ENCODE measurements around the gene FAM170B.

The FAM170B gene

DNA sequence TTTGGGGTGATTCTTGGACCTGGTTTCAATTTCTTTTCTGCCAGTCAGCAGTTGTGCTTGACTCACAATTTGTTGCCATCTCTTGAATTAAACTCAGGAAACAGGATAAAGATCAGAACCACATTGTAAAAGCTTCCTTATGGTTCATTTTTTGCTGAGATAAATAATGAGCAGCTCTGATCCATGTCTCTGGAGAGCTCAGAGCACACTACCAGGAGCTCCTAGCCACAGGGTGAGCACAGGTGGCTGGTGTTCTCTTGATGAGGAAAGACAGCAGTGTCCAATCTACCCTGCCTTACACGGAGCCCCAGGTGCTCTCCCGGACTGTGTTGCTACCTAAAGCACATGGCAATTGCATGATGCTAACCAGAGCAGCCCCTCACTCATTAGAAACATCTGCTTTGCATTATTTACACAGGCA lies 17.2 kb upstream of the FAM170B start:
- DNase-seq: no peak

GRCh38 chr10:49150426-49150825 lies 16.6 kb upstream of the FAM170B start:
- no peak for DNase-seq

- DNase-seq: no peak
These were observed 16.1 kb upstream of the FAM170B start for GRCh38 chr10:49149881-49150280.

DNA sequence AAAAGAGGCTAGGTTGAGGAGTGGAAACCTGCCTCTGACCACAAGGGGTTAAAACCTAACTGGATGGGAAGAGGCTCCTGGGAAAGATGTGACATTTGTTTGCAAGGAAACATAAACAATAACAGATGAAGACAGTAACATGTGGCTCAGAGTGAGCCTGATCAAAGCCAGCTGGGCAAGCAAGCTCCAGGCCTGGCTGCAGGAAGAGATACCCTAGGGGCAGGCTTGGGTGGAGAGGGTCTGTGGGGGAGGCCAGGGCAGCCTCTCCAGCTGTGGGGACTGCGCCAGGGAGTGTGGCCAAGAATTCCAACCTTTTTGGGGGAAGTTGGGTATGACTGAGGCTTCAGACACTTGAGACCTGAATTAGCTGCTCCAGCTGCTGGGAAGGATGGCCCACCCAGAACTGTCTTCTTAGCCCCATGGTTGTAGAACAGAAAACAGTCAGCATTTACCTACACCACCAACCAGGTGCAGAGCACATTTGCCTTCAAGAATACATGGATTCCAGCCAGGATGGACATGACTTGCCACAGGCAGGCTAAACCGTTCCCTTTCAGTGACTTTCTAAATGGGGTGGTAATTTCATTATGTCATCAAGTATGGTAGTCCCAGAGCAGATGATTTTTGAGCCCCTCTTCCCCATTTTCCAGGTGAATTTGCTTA lies 10.4 kb upstream of the FAM170B start:
- no peak for DNase-seq

DNA sequence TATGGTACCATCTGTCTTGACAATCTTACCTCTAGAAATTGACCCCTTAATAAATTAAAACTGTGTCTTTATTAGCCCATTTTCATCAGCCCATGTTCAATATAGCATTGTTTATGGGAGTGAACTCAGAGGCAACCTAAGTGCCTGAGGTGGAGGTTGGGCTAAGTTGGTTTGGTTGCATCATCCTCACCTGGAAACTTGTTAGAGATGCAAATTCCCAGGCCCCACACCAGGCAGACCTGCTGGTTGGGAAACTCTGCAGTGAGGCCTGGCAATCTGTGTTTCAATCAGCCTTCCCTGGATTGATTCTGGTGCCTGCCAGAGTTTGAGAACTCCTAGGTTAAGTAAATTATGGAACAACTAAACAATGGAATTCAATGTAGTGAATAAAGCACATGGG lies 9.4 kb upstream of the FAM170B start:
- DNase-seq: no peak

DNA sequence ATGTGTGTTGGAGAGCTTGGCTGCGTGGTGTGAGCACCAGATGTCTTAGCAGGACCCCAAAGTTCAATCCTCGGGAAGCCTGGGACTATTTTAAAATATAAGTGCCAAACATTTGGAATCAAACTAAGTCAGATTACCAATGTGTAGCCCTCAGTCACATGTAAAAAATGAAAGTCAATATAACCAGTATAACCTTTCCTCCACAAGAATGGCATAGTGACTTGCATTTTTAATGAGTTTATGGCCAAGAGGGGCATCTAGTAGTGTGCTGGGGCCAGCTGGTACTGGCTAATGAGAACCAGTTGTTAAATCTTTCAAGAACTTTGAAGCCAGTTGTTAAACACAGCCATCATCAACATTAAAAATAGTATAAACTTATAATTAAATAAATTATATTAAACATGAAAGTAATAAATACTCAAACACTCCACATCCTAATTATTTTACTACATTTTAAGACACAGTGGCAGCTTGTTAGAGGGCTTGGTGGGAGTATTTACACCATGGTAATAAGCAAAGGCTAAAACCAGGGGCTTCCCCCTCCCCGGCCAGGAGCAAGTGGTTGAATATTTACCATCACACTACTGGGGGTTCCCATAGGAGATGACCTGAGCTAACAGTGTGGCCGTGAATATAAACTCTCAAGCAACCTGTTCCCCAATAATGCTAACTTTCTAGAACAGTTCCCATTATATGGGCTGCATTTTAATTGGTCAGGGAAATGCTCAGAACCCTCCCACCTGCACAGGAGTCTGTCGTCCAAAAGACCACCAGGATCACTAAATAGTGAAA lies 7.9 kb upstream of the FAM170B start:
- no peak for DNase-seq

DNA sequence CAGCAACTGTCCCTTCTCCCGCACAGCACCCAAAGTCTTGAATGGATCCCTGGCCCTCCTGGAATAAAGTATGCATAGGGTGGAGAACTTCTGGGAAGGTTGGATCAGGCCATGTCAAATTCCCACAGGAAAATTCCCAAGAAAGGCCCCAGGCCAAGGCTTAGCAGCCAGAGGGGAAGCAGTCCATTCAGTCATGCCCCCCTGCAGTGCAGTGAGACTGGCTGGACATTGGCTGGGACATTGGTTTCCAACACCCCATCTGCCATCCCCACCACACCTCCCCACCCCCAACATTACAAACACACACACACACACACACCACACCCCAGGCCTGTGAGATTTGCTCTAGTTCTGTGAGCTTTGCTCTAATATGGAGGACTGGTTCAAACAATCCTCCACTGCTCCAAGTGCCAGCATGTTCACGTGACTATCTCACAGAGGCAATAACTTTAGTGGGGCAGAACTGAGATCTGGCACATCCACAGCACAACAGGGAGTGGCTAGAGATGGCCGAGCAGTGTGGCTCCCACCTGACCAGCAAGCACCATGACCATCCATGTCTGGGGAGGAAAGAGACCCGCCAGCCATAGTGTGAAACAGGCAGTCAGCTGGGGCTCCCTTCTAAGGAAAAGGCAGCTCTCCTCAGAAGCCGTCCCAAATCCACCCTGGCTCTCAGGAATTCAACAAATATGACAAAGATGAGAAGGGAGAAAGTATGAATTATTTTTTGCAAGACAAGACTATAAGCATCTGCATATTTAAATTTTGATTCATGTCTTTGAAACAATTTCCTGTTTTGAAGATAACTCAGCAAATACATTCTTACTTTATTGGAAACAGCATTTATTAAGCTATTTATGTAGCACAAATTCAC lies 6.7 kb upstream of the FAM170B start:
- no peak for DNase-seq

- no peak for DNase-seq
These were observed 6.0 kb upstream of the FAM170B start for GRCh38 chr10:49139846-49140195.

DNA sequence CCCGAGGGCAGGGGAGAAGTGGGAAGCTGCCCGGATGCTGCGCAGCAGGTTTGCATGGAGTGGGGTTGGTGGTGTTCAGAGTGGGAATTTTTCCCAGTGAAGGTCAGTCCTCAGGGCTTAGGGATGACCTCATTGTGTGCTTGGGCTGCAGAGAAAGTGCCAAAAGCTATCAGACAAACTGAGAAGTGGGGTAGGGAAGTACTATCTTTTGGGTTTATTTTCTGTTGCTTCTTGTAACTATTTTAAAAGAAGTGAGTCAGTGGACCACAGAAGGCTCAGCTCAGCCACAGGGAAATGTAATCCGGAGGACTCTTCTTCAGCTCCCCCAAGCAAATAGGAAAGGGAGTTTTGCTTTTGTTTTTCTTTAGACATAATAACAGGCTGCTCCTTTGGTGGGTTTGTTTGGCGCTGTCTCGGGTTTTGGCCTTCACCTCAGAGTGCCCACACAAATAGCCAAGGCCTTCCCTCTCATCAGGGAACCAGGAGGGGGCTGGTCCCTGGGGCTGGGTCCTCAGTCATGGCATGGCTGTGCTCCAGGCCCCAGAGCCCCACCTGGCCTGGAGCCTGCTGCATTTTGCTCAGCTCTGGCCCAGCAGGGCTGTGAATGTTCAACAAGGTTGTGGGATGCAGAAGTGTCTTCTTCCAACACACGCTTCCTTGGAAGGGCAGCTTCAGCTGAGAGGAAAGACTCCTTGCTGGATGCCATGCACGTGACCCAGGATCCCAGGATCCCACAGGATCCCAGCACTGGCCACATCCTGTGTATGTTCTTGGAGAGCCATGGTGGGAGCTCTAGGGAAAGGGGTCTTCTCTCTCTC lies 5.4 kb upstream of the FAM170B start:
- DNase-seq: no peak

GRCh38 chr10:49138361-49138891 lies 4.6 kb upstream of the FAM170B start:
- DNase-seq: no peak

GRCh38 chr10:49136525-49136924 lies 2.7 kb upstream of the FAM170B start:
- no peak for DNase-seq

DNA sequence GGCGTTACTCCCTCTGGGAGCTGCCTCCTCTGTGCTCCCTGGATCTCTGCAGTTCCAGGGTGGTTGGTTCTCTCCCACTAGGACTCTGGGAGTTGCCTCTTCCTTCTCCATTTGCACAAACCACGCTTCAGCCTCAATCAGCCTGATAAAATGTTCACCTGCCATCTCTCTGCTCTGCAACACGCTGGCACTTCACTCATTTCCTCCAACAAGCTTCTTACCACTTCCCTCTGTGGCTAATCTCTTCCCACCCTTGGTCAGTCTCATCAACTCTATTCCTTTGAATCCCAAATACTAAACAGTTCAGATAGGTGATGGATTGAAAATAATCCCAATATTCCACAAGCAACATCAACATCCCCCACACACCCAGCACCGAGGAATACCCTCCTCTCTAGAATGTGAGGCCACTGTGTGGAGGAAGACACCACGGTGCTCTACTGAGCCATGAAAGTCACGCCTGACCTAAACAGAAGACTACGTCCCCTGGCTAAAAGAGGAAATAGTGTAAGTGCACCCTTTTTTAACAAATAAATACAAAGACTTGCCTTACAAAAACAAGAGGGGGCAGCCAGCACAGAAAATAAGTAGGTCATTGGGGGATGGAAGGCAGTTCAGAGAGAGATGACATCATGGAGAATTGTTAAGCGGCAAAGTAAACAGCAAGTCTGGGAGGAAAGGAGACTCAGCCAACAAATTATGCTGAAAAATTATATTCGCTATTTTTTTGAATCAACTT lies 1.9 kb upstream of the FAM170B start:
- no peak for DNase-seq

DNA sequence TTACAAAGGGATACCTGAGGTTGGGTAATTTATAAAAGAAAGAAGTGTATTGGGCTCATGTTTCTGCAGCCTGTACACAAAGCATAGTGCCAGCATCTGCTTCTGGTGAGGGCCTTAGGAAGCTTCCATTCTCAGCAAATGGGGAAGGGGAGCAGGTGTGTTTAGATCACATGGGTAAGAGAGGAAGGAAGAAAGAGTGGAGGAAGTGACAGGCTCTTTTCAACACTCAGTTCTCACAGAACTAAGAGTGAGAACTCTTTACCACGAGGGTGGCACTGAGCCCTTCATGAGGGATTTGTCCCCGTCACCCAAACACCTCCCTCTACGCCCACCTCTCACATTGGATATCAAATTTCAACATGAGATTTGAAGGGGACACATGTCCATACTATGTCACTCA lies 506 bp upstream of the FAM170B start:
- DNase-seq: no peak

- DNase-seq: no peak
These were observed 1.5 kb downstream of the FAM170B start for GRCh38 chr10:49132362-49132737.

GRCh38 chr10:49131507-49132361 lies 2.1 kb downstream of the FAM170B start:
- no peak for DNase-seq

DNA sequence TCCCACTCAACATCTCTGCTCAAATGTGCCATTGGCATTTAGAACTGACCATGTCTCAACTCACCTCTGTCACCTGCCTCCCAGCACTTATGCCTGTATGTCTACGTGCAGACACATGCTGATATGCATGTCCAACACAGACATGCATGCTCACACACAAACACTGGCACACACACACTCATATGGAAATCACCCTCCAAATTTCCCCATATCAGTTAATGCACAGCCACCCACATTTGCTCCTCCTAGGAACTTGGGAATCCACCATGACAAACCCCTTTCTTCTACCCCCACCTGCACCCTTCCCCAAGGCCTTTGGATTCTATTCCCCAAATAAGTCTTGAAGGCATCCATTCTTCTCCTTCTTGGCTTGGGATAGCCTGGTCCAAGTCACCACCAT lies 4.4 kb downstream of the FAM170B start:
- DNase-seq: no peak

- DNase-seq: no peak
These were observed 5.0 kb downstream of the FAM170B start for GRCh38 chr10:49128854-49129253.

DNA sequence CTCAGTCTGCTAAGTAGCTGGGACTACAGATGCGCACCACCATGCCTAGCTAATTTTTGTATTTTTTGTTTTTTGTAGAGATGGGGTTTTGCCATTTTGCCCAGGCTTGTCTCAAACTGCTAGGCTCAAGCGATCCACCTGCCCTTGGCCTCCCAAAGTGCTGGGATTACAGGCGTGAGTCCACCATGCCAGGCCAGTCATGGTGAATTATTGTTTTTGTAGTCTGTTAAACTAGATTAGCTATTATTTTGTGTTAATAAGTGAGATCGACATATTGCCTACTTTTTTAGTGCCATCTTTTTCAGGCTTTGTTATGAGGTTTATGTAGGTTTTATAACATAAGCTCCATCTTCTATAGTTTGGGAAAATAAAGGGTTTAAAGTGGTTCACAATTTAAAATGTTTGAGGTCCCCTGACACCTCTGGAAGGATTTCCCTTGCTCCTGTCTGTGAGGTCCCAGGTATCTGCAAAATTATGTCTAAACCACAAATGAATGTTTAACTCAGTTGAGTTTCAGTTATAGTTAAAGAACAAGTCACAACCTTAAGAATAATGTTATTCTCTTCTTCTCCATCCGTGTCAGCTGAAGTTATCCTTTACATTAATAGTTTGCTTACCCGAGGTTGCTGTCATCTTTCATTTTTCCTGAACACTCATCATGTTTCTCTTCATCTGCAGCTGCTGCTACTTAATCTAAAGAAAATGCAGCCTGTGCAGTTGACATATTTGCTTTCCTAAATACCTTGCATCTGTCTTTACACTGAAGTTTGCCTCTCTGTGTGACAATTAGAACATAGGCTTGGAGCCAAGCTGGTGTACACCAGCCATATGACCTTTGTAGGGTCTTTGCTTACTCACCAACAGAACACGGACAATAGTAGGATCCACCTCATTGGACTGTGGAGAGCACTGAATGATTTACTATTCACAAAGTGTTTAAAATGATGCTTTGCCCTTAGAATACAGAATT lies 9.6 kb downstream of the FAM170B start:
- no peak for DNase-seq

DNA sequence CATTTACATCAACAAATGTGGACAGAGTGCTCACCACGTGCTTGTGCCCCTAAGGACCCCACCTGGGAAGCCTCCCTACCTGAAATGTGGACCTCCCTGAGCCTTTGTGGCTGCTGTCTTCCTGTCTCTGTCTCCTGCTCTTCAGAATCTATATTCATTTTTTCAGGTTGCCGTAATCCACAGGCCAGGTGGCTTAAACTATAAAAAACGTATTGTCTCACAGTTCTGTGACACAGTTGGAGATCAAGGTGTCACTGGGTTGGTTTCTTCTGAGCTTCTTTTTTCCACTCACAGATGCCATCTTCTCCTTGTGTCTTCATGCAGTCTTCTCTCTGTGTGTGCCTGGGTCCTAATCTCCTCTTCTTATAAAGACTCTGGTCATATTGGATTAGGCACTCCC lies 12.9 kb downstream of the FAM170B start:
- DNase-seq: no peak

DNA sequence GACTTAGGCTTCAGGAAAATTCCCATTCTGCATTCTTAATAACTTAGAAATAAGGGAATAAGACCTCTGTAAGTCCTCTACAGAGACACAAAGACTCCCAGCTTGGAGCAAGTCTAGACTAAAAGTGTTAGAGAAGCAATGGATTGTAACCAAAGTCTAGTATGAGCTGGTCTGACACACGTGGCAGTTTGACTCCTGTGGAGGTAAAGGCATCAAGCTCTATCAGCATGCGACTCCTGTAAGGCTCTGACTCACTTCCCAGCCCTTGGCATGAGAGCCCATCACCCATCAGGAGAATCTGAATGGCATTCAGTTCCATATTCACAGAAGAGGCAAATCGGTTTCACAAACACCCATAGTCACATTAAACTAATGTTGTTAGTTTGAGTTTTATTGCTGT lies 14.1 kb downstream of the FAM170B start:
- no peak for DNase-seq
